Measurements from ENCODE around the gene HOXC13. TPM values are rescaled to one million over a fixed set of nuclear protein-coding genes. Genes with fewer than 3 reads are reported as not detected.

Gene HOXC13
- total RNA-seq, 4 donors from 2014 or later: not detected

DNA sequence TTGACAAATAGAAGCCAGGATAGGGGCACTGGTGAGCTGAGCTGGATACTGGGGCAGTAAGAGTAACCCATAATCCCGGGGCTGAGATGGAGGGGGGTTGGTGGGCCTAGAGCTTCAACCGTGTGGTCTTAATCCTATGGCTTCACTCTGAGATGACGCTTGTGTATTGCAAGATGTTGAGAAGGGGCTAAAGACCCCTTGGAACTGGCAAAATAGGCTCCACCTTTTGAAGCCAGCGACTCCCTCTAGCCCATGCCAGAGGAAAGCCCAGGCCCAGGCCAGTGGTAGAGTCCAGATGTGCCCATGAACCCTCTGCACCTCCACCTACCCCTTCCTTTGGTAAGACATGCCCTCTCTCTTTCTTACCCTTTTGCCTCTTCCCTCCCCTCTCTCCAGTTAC is 20.7 kb downstream of the HOXC13 start:
- peaks cover 0 to 93% of the 10 kb centered on the region in 2 donors for H3K27me3 ChIP-seq
- H3K9me3 ChIP-seq: peaks cover 0 to 4% (median 0%) of the 10 kb centered on the region in 4 donors
- peaks cover 0 to 21% (median 4%) of the 10 kb centered on the region in 4 donors for H3K4me1 ChIP-seq
- no peak overlapping the region for H3K27ac ChIP-seq
- DNase-seq: no peak
- H3K36me3 ChIP-seq: no peaks in the 10 kb centered on the region
- H3K4me3 ChIP-seq: no peak overlapping the region
- TF ChIP-seq, protein P1, sequence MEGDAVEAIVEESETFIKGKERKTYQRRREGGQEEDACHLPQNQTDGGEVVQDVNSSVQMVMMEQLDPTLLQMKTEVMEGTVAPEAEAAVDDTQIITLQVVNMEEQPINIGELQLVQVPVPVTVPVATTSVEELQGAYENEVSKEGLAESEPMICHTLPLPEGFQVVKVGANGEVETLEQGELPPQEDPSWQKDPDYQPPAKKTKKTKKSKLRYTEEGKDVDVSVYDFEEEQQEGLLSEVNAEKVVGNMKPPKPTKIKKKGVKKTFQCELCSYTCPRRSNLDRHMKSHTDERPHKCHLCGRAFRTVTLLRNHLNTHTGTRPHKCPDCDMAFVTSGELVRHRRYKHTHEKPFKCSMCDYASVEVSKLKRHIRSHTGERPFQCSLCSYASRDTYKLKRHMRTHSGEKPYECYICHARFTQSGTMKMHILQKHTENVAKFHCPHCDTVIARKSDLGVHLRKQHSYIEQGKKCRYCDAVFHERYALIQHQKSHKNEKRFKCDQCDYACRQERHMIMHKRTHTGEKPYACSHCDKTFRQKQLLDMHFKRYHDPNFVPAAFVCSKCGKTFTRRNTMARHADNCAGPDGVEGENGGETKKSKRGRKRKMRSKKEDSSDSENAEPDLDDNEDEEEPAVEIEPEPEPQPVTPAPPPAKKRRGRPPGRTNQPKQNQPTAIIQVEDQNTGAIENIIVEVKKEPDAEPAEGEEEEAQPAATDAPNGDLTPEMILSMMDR (IDR thresholded peaks at IDR 0.05): no peak
- no peak for TF ChIP-seq POLR2A (IDR thresholded peaks at IDR 0.05)

DNA sequence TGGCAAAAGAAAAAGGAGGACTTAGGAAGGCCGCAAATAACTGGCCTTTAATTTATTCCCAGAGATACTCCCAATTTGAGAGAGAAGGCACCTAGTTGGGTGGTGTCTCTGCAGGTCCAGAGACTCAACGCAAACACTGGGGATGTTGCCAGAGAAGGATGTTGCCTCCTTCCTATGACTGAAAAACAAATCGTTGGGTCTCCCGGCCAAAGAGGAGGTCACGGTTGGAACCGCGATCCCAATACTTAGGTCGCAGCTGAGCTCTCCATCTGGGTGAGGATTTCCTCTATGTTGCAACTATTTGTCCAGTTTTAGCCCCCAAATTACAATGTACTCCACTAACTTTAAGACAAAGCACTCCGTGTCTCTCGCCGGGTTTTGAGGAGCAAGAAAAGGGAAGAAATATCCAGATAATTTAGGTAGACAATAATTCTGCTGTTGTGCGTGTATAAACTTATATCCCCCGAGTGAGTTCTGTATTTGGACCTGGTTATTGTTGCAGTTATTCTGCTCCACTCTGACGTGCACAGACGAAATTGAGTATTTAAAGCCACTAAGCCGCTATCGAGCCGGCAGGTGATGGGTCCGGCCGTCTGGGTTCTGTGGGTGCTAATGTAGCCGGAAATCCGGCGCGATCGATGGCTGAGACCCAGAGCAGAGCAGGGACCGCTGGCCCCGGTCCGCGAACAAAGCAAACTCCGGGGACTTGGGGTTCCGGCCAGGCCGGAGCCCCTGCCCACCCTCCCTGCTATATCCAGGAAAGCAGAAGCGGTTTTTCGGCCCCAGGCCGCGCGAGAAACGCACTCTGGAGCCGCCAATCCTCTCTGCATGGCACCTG is 21.8 kb downstream of the HOXC13 start:
- Histone ChIP-seq H3K27ac (no peak overlapping the region), H3K4me3 (no peak overlapping the region), H3K27me3 (peaks cover 0 to 93% of the 10 kb centered on the region in 2 donors), H3K36me3 (no peaks in the 10 kb centered on the region), H3K9me3 (peaks cover 0 to 4% (median 0%) of the 10 kb centered on the region in 4 donors), H3K4me1 (peaks cover 0 to 13% (median 4%) of the 10 kb centered on the region in 4 donors)
- no peak for TF ChIP-seq POLR2A (IDR thresholded peaks at IDR 0.05)
- TF ChIP-seq, protein P1 (IDR thresholded peaks at IDR 0.05): no peak
- DNase-seq: no peak

DNA sequence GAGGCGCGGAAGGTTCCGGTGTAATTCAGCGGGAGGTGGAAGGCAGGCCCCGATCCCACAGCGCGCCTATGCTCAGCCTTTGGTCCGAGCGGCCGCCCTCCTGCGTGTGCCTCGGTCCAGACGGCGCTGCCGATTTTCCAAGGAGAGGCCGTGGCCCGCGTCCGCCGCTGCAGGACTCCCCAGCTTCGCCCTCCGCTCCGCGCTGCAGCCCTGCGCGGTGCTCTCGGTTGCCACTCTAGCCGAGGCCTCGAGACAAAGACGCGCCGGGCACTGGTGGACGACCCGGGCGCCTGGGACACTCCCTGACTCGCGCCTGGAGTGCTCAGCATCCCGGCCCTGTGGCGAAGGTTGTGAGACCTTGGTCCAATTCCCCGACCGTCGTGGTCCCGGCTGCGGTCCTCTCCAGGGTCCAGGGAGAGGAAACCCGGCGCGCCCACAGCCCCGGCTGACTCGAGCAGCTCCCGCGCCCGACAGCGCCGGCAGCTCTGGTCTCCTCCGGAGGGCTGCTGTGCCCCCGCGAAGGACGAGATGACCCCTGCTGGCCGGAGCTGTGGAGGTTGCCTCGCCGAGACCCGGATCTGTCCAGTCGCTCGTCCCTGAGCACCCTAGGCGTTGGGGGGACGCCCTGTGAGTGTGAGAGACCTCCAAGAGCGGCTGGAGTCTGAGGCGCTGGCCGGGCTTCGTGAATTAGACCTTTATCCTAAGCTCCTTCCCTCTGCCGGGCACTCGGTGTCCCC is 22.6 kb downstream of the HOXC13 start:
- Histone ChIP-seq H3K9me3 (peaks cover 0 to 4% (median 0%) of the 10 kb centered on the region in 4 donors), H3K4me1 (peaks cover 0 to 11% (median 4%) of the 10 kb centered on the region in 4 donors), H3K27ac (no peak overlapping the region), H3K4me3 (no peak overlapping the region), H3K27me3 (peaks cover 0 to 92% of the 10 kb centered on the region in 2 donors), H3K36me3 (no peaks in the 10 kb centered on the region)
- no peak for DNase-seq
- TF ChIP-seq, protein P1 (IDR thresholded peaks at IDR 0.05): no peak
- TF ChIP-seq POLR2A (IDR thresholded peaks at IDR 0.05): no peak

DNA sequence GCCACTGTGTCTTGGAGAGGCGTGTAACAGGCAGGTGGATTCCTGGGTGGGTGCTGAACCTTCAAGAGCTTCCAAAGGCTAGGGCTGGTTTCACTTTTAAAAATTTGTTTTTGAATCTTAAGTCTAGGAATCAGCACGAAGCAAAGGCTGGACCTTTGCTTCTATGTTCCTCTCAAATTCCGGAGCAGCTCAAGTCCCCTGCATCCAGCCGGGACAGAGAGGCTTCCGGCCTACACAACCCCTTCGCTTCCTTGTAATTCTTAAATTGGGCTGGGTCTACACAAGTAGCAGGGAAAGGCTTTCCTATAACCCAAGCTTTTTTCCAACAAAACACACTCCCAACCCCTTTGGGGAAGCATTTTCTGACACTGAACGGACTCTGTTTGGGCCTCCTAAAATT is 24.4 kb downstream of the HOXC13 start:
- Histone ChIP-seq H3K9me3 (peaks cover 0 to 4% (median 0%) of the 10 kb centered on the region in 4 donors), H3K4me1 (peaks cover 0 to 15% (median 4%) of the 10 kb centered on the region in 4 donors), H3K36me3 (no peaks in the 10 kb centered on the region), H3K4me3 (no peak overlapping the region), H3K27me3 (peaks cover 0 to 94% of the 10 kb centered on the region in 2 donors), H3K27ac (no peak overlapping the region)
- DNase-seq: no peak
- TF ChIP-seq, protein P1 (IDR thresholded peaks at IDR 0.05): no peak
- no peak for TF ChIP-seq POLR2A (IDR thresholded peaks at IDR 0.05)

DNA sequence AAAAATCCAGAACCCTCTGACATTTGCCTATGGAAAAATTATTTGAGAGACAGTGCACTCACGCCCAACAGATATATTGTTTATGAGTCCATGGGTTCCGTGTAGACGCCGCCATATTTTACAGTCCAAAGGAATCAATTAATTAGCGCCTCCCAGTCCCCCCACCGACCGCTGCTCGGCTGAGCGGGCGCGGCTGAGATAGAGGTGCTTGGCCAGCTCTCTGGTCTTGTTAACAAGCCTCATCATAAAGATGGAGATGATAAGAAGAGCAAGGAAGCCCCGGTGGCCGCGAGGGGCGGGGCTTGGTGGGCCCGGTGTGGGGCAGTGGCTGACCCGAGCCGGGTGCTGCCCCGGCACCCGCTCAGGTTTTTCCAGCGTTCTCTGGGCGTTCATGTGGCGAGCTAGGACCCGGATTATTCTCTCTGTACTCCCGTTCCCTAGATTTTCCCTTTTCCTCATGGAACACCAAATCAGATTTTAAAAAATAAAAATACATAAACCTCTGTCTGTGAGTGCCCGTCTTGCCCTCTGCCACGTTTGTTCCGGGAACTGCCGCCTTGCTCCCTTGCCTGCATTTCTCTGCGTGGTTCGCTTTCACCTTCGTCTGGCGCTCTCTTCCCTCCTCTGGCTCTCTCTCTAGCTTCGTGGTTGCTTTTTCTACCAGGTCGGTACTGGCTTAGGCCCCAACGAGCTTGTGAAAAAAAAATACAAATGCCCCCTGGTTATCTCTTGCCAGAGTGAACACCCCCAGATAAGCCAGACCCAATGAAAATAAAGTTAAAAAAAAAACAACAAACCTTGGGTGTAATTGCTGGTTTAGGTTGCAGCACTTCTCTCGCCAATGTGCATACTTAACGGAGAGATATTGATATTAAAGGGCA is 25.0 kb downstream of the HOXC13 start:
- no peaks in the 10 kb centered on the region for H3K36me3 ChIP-seq
- no peak overlapping the region for H3K27ac ChIP-seq
- H3K4me3 ChIP-seq: peak overlapping the region in 1 of 4 donors; percentile 5
- H3K27me3 ChIP-seq: peaks cover 0 to 94% of the 10 kb centered on the region in 2 donors
- TF ChIP-seq POLR2A (IDR thresholded peaks at IDR 0.05): no peak
- TF ChIP-seq, protein P1 (IDR thresholded peaks at IDR 0.05): no peak
- H3K4me1 ChIP-seq: peaks cover 0 to 15% (median 4%) of the 10 kb centered on the region in 4 donors
- DNase-seq: peak in 1 of 3 donors; percentile 47
- H3K9me3 ChIP-seq: peaks cover 0 to 4% (median 0%) of the 10 kb centered on the region in 4 donors
